MM.1S (cell line): ENCODE results near the gene CCDC39.

Source experiments
- DNase-seq: peaks from one replicate; pipeline ENCODE4 v3.0.0-alpha.2; 2015
- H2AFZ ChIP-seq: fragments of 300-600 bp; sonication (generic); 2 replicates; pipeline ENCODE4 v1.6.0; 2016; ENCODE audit warnings: antibody characterized with exemption, low read length
- H3F3A ChIP-seq: fragments of 300-600 bp; sonication (generic); 2 replicates; pipeline ENCODE4 v1.6.1; 2016; ENCODE audit warnings: mild to moderate bottlenecking, antibody characterized with exemption, low read length, moderate library complexity, mixed read lengths; ENCODE audit not compliant: insufficient read depth
- H3K27ac ChIP-seq: fragments of 300-600 bp; sonication (generic); 2 replicates; pipeline ENCODE4 v1.5.1; 2016; ENCODE audit warnings: mild to moderate bottlenecking, low read length
- H3K27me3 ChIP-seq: fragments of 300-600 bp; sonication (generic); replicated peaks from 2 replicates; pipeline ENCODE4 v1.6.0; 2016; ENCODE audit warnings: low read length; ENCODE audit not compliant: insufficient read depth
- H3K36me3 ChIP-seq: fragments of 300-600 bp; sonication (generic); replicated peaks from 2 replicates; pipeline ENCODE4 v1.6.1; 2016; ENCODE audit warnings: mild to moderate bottlenecking, low read length, mixed read lengths; ENCODE audit not compliant: insufficient read depth
- H3K4me1 ChIP-seq: fragments of 300-600 bp; sonication (generic); 2 replicates; pipeline ENCODE4 v1.6.1; 2016; ENCODE audit warnings: low read length, mixed read lengths
- H3K4me2 ChIP-seq: fragments of 300-600 bp; sonication (generic); 2 replicates; pipeline ENCODE4 v1.6.0; 2016; ENCODE audit warnings: low read depth, low read length
- H3K4me3 ChIP-seq: fragments of 300-600 bp; sonication (generic); 2 replicates; pipeline ENCODE4 v1.5.1; 2016; ENCODE audit warnings: low read length, mixed read lengths
- H3K79me2 ChIP-seq: fragments of 300-600 bp; sonication (generic); 2 replicates; pipeline ENCODE4 v1.6.1; 2016; ENCODE audit warnings: mixed run types, low read length, mixed read lengths
- H3K9ac ChIP-seq: fragments of 300-600 bp; sonication (generic); 2 replicates; pipeline ENCODE4 v1.6.1; 2016; ENCODE audit warnings: low read length, mixed read lengths
- H3K9me2 ChIP-seq: fragments of 300-600 bp; sonication (generic); replicated peaks from 2 replicates; pipeline ENCODE4 v1.6.1; 2016; ENCODE audit warnings: mild to moderate bottlenecking, low read length, mixed read lengths; ENCODE audit not compliant: insufficient read depth
- H3K9me3 ChIP-seq: fragments of 300-600 bp; sonication (generic); replicated peaks from 2 replicates; pipeline ENCODE4 v1.6.1; 2016; ENCODE audit warnings: mild to moderate bottlenecking, low read length, mixed read lengths; ENCODE audit not compliant: insufficient read depth
- H4K20me1 ChIP-seq: fragments of 300-600 bp; sonication (generic); 2 replicates; pipeline ENCODE4 v1.6.1; 2016; ENCODE audit warnings: mild to moderate bottlenecking, low read length, moderate library complexity, mixed read lengths; ENCODE audit not compliant: insufficient read depth
- CTCF ChIP-seq: fragments of 300-600 bp; sonication (generic); IDR thresholded peaks from 2 replicates; pipeline ENCODE4 v1.5.1; 2016; ENCODE audit warnings: antibody characterized with exemption, low read length, mixed read lengths
- EZH2 ChIP-seq: fragments of 300-600 bp; sonication (generic); optimal IDR thresholded peaks from 2 replicates; pipeline ENCODE3; 2017; ENCODE audit warnings: low read depth, mild to moderate bottlenecking, antibody characterized with exemption, low read length, mixed read lengths
- EZH2phosphoT487 ChIP-seq: fragments of 300-600 bp; sonication (generic); IDR thresholded peaks from 2 replicates; pipeline ENCODE4 v1.6.1; 2018; ENCODE audit warnings: antibody characterized with exemption, low read length

The CCDC39 gene

GRCh38 chr3:180570238-180570637 lies 109.1 kb downstream of the CCDC39 start:
- no peaks in the 10 kb centered on the region for H3F3A ChIP-seq
- no peak overlapping the region for H3K4me3 ChIP-seq
- H4K20me1 ChIP-seq, result no peaks in the 10 kb centered on the region
- H3K4me2 ChIP-seq, result no peak overlapping the region
- H3K9me3 ChIP-seq, result no peaks in the 10 kb centered on the region
- H3K27ac ChIP-seq, result no peak overlapping the region
- no peak for DNase-seq
- H3K9me2 ChIP-seq, result no peaks in the 10 kb centered on the region
- no peak overlapping the region for H2AFZ ChIP-seq
- peaks cover 14% of the 10 kb centered on the region for H3K4me1 ChIP-seq
- no peaks in the 10 kb centered on the region for H3K27me3 ChIP-seq
- H3K36me3 ChIP-seq, result no peaks in the 10 kb centered on the region
- H3K79me2 ChIP-seq, result no peaks in the 10 kb centered on the region
- TF ChIP-seq EZH2phosphoT487 (no peak), CTCF (no peak)
- H3K9ac ChIP-seq, result no peak overlapping the region

GRCh38 chr3:180564676-180565075 lies 114.6 kb downstream of the CCDC39 start:
- H3K79me2 ChIP-seq, result no peaks in the 10 kb centered on the region
- H4K20me1 ChIP-seq, result no peaks in the 10 kb centered on the region
- DNase-seq, result no peak
- H3K9me3 ChIP-seq, result no peaks in the 10 kb centered on the region
- no peaks in the 10 kb centered on the region for H3K27me3 ChIP-seq
- no peak overlapping the region for H3K27ac ChIP-seq
- no peaks in the 10 kb centered on the region for H3K36me3 ChIP-seq
- TF ChIP-seq EZH2 (no peak), CTCF (no peak), EZH2phosphoT487 (no peak)
- H3K4me3 ChIP-seq, result no peak overlapping the region
- H3F3A ChIP-seq, result no peaks in the 10 kb centered on the region
- H3K4me2 ChIP-seq, result no peak overlapping the region
- no peaks in the 10 kb centered on the region for H3K9me2 ChIP-seq
- no peak overlapping the region for H2AFZ ChIP-seq
- H3K9ac ChIP-seq, result no peak overlapping the region
- H3K4me1 ChIP-seq, result no peaks in the 10 kb centered on the region
